Mesenchymal stem cell (in vitro differentiated cells and primary cell): ENCODE measurements around the gene RCOR1.

Experiments used
- DNase-seq: peaks from one replicate; pipeline ENCODE4 v3.0.0-alpha.2; 2013
- H2AFZ ChIP-seq: one replicate; pipeline ENCODE4 v1.6.1; 2013; ENCODE audit warnings: low read depth, mild to moderate bottlenecking, control low read depth, inconsistent platforms, low read length, moderate library complexity
- H2AK5ac ChIP-seq: 2 replicates; pipeline ENCODE4 v1.6.1; 2013; ENCODE audit warnings: low read length, moderate library complexity, mild to moderate bottlenecking, inconsistent platforms; ENCODE audit not compliant: severe bottlenecking
- H2BK120ac ChIP-seq: one replicate; pipeline ENCODE4 v1.6.1; 2013; ENCODE audit warnings: low read depth, mild to moderate bottlenecking, inconsistent platforms, low read length, moderate library complexity
- H2BK12ac ChIP-seq, 2 experiments: one replicate each; pipeline ENCODE4 v1.6.1; 2013; ENCODE audit warnings: inconsistent platforms in 2 of 2, low read length in 2 of 2, mild to moderate bottlenecking in 2 of 2, moderate library complexity in 2 of 2, control low read depth in 1 of 2
- H2BK15ac ChIP-seq: one replicate; pipeline ENCODE4 v1.6.1; 2013; ENCODE audit warnings: mild to moderate bottlenecking, low read depth, inconsistent platforms; ENCODE audit not compliant: poor library complexity, severe bottlenecking
- H2BK5ac ChIP-seq: 2 replicates; pipeline ENCODE4 v1.6.1; 2013; ENCODE audit warnings: low read depth, mild to moderate bottlenecking, low read length, control low read depth, inconsistent platforms; ENCODE audit not compliant: poor library complexity, severe bottlenecking
- H3K14ac ChIP-seq, 2 experiments: one replicate each; pipeline ENCODE4 v1.6.1; 2013; ENCODE audit warnings: inconsistent platforms in 2 of 2, low read length in 2 of 2, control low read depth in 1 of 2, mild to moderate bottlenecking in 1 of 2, moderate library complexity in 1 of 2
- H3K18ac ChIP-seq, 2 experiments: one replicate each; pipeline ENCODE4 v1.6.1; 2013; ENCODE audit warnings: inconsistent platforms in 2 of 2, low read length in 2 of 2, control low read depth in 1 of 2, low read depth in 1 of 2, mild to moderate bottlenecking in 1 of 2
- H3K23ac ChIP-seq, 2 experiments: one replicate each; pipeline ENCODE4 v1.6.1; 2013; ENCODE audit warnings: inconsistent platforms in 2 of 2, low read length in 2 of 2, mild to moderate bottlenecking in 2 of 2, moderate library complexity in 2 of 2, control low read depth in 1 of 2
- H3K27ac ChIP-seq: 2 replicates; pipeline ENCODE4 v1.5.1; 2013; ENCODE audit warnings: mild to moderate bottlenecking, moderate library complexity, low read length, control low read depth, inconsistent platforms; ENCODE audit not compliant: poor library complexity, severe bottlenecking
- H3K27me3 ChIP-seq, 2 experiments: 2 replicates each; pipeline versions ENCODE4 v1.6.1 to v1.7.0; 2013; ENCODE audit warnings: low read length in 2 of 2, mild to moderate bottlenecking in 2 of 2, moderate library complexity in 2 of 2, control low read depth in 1 of 2, inconsistent platforms in 1 of 2; ENCODE audit not compliant: control insufficient read depth in 1 of 2, insufficient read depth in 1 of 2
- H3K36me3 ChIP-seq, 2 experiments: 2 replicates each; pipeline versions ENCODE4 v1.6.1 to v1.7.0; 2013; ENCODE audit warnings: low read length in 2 of 2, control low read depth in 1 of 2, inconsistent platforms in 1 of 2, low read depth in 1 of 2, mild to moderate bottlenecking in 1 of 2; ENCODE audit not compliant: insufficient read depth in 2 of 2, control insufficient read depth in 1 of 2
- H3K4ac ChIP-seq, 2 experiments: one replicate each; pipeline ENCODE4 v1.6.1; 2013; ENCODE audit warnings: inconsistent platforms in 2 of 2, low read length in 2 of 2, mild to moderate bottlenecking in 2 of 2, moderate library complexity in 2 of 2, control low read depth in 1 of 2, low read depth in 1 of 2
- H3K4me1 ChIP-seq: 2 replicates; pipeline ENCODE4 v1.6.1; 2013; ENCODE audit warnings: low read depth, low read length, control low read depth; ENCODE audit not compliant: control insufficient read depth, insufficient read depth
- H3K4me2 ChIP-seq: 2 replicates; pipeline ENCODE4 v1.6.1; 2013; ENCODE audit warnings: low read length, mild to moderate bottlenecking, inconsistent platforms; ENCODE audit not compliant: poor library complexity, severe bottlenecking
- H3K4me3 ChIP-seq, 2 experiments: 2 replicates each; pipeline versions ENCODE4 v1.5.1 to v1.7.0; 2013; ENCODE audit warnings: low read length in 2 of 2, mild to moderate bottlenecking in 2 of 2, control low read depth in 1 of 2, low read depth in 1 of 2; ENCODE audit not compliant: insufficient read depth in 1 of 2
- H3K79me1 ChIP-seq: replicated peaks from 2 replicates; pipeline ENCODE4 v1.6.1; 2013; ENCODE audit warnings: mild to moderate bottlenecking, control low read depth, low read length, inconsistent platforms; ENCODE audit not compliant: poor library complexity, severe bottlenecking
- H3K9ac ChIP-seq: 2 replicates; pipeline ENCODE4 v1.7.0; 2013; ENCODE audit warnings: mild to moderate bottlenecking, low read length, moderate library complexity
- H3K9me3 ChIP-seq: 2 replicates; pipeline ENCODE4 v1.7.0; 2013; ENCODE audit warnings: mild to moderate bottlenecking, low read length; ENCODE audit not compliant: control insufficient read depth
- H4K8ac ChIP-seq: one replicate; pipeline ENCODE4 v1.6.1; 2013; ENCODE audit warnings: inconsistent platforms, mild to moderate bottlenecking, low read length, moderate library complexity
- H4K91ac ChIP-seq: one replicate; pipeline ENCODE4 v1.6.1; 2013; ENCODE audit warnings: mild to moderate bottlenecking, low read length, inconsistent platforms
- WGBS: methylation state at CpG from one replicate; pipeline ENCODE4 v1.1.7; 2013; ENCODE audit warnings: mixed read lengths; 5-methylcytosine and 5-hydroxymethylcytosine counted together

Gene RCOR1

DNA sequence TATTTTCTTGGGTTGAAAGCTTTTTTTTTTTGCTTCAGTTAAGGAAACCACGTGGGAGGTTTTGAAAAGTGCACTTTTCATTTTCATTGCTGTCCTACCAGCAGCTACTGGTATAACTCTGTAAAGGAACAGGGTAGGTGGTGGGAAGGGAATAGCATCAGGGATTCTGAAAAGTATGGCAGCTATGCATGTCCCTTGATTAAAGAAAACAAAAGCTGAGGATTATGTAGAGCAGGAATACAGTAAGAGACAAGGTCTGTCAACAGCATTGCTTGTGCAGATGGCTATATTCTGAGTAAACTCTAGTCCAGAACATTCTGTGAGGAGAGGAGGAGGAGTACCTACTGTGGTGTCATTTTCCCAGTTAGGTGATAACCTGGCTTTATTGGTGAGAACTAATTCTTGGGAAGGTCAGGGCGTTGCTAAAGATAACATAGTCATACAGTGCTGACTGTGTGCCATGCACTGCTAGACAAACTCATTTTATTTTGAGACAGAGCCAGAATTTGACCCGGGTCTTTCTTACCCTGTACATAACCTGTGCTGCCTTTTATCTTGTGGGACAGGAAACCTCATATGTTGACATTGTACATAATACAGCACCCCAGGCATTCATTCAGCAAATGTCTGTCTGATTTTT is 104.5 kb downstream of the RCOR1 start:
- DNase-seq: no peak
- peaks cover 2% of the 10 kb centered on the region for H3K4me1 ChIP-seq
- no peak overlapping the region for H2BK5ac ChIP-seq
- no peak overlapping the region for H4K91ac ChIP-seq
- peaks cover 3 to 4% of the 10 kb centered on the region in 2 experiments for H3K36me3 ChIP-seq
- no peak overlapping the region for H2BK12ac ChIP-seq
- no peak overlapping the region for H3K23ac ChIP-seq
- no peak overlapping the region for H3K14ac ChIP-seq
- H3K27ac ChIP-seq: no peak overlapping the region
- peaks cover 17% of the 10 kb centered on the region for H3K79me1 ChIP-seq
- H2AFZ ChIP-seq: no peak overlapping the region
- H2BK15ac ChIP-seq: no peak overlapping the region
- H3K18ac ChIP-seq: no peak overlapping the region
- no peak overlapping the region for H4K8ac ChIP-seq
- H3K4me2 ChIP-seq: no peak overlapping the region
- H3K9ac ChIP-seq: no peak overlapping the region
- no peaks in the 10 kb centered on the region for H3K9me3 ChIP-seq
- no peak overlapping the region for H3K4me3 ChIP-seq
- 82% methylated on average over 3 of the region's 3 CpGs for WGBS
- no peak overlapping the region for H3K4ac ChIP-seq
- H2AK5ac ChIP-seq: no peak overlapping the region
- no peaks in the 10 kb centered on the region for H3K27me3 ChIP-seq
- H2BK120ac ChIP-seq: no peak overlapping the region

DNA sequence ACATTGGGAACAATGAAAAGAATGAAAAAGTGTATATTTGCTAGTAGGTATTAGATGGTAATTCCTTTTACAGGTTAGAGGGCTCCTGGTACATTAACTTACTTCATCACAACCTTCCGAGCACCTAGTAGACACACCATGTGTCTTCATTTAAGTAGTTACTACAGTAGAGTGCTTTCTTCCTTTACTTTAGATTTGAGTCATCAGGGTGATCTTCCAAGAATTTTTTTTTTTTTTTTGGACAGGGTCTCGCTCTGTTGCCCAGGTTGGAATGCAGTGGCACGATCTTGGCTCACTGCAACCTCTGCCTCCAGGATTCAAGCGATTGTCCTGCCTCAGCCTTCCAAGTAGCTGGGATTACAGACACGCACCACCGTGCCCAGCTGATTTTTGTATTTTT is 105.1 kb downstream of the RCOR1 start:
- Histone ChIP-seq H3K36me3 (peaks cover 3 to 5% of the 10 kb centered on the region in 2 experiments), H2BK120ac (no peak overlapping the region), H3K14ac (no peak overlapping the region), H3K4ac (no peak overlapping the region), H2BK15ac (no peak overlapping the region), H3K4me1 (peaks cover 2% of the 10 kb centered on the region), H3K27me3 (no peaks in the 10 kb centered on the region), H4K8ac (no peak overlapping the region), H2AK5ac (no peak overlapping the region), H3K23ac (no peak overlapping the region), H2AFZ (no peak overlapping the region), H3K79me1 (peaks cover 17% of the 10 kb centered on the region), H3K4me3 (no peak overlapping the region), H2BK5ac (no peak overlapping the region), H3K9ac (no peak overlapping the region), H3K9me3 (peaks cover under 1% of the 10 kb centered on the region), H2BK12ac (no peak overlapping the region), H3K18ac (no peak overlapping the region), H4K91ac (no peak overlapping the region), H3K4me2 (no peak overlapping the region), H3K27ac (no peak overlapping the region)
- 97% methylated on average over 5 of the region's 6 CpGs for WGBS
- DNase-seq: no peak

DNA sequence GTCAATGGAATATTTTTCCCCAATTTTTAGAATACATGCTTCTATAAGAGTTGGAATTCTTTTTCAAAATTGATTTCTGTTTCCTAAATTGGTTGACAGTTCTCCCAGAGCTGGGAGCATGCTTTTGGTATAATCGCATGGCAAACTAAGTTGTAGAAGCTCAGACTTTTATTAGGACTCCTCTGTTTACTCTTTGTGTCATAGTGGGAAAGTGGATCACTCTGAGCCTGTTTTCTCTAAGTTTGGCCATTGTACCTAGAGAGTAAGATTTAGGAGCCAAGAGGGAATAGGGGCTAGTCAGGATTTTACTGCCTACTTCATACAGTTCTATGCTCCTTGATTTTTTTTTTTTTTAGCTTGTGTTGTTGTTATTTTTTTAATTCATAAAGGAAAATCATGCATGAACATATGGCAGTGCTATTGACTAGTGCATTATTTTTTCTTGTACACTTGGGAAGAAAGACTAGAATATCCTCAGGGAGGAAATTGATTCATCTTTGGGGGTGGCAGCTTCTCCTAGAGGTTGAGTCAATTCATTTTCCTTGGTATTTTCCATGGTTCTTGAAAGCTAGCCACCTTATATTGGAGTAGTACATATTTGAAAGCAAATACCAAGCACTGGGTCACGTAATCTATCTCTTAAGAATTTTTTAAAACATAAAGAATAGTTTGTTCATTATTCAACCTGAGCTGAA is 107.1 kb downstream of the RCOR1 start:
- Histone ChIP-seq H4K91ac (no peak overlapping the region), H2AFZ (no peak overlapping the region), H3K27ac (no peak overlapping the region), H3K4ac (no peak overlapping the region), H2BK15ac (no peak overlapping the region), H3K14ac (no peak overlapping the region), H2BK12ac (no peak overlapping the region), H3K4me2 (no peak overlapping the region), H3K79me1 (peaks cover 21% of the 10 kb centered on the region), H3K18ac (no peak overlapping the region), H2AK5ac (no peak overlapping the region), H2BK120ac (no peak overlapping the region), H3K9ac (no peak overlapping the region), H3K4me1 (peaks cover 2% of the 10 kb centered on the region), H3K4me3 (no peak overlapping the region), H4K8ac (no peak overlapping the region), H3K9me3 (peaks cover 10% of the 10 kb centered on the region), H2BK5ac (no peak overlapping the region), H3K23ac (no peak overlapping the region), H3K36me3 (peaks cover 10 to 21% of the 10 kb centered on the region in 2 experiments), H3K27me3 (no peaks in the 10 kb centered on the region)
- WGBS: 85% methylated on average over 1 of the region's 2 CpGs
- no peak for DNase-seq

DNA sequence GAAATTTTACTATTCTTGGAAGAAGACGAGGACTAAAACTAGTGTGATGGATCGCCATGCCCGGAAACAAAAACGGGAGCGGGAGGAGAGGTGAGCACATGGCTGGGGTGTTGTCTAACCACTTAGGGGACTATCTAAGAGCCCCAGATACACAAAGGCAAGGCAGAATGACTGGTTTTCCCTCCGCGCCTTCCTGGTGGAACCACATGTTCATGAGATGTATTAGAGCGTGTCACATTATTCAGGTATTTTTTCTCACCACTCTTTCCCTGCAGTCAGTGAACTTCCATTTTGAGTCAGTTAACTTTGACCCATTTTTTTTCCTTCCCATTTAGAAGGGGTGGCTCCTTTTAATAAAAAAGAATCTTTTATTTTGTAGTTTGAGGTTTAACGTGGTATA is 116.0 kb downstream of the RCOR1 start:
- Histone ChIP-seq H2AK5ac (no peak overlapping the region), H3K27ac (no peak overlapping the region), H3K36me3 (peaks cover 17 to 44% of the 10 kb centered on the region in 2 experiments), H3K4me2 (no peak overlapping the region), H3K27me3 (no peaks in the 10 kb centered on the region), H4K8ac (no peak overlapping the region), H3K4me1 (no peaks in the 10 kb centered on the region), H3K79me1 (peaks cover 19% of the 10 kb centered on the region), H2BK5ac (no peak overlapping the region), H3K23ac (no peak overlapping the region), H2BK120ac (no peak overlapping the region), H3K9ac (no peak overlapping the region), H2BK12ac (no peak overlapping the region), H3K9me3 (peaks cover 4% of the 10 kb centered on the region), H3K4me3 (no peak overlapping the region), H4K91ac (no peak overlapping the region), H2BK15ac (no peak overlapping the region), H3K18ac (no peak overlapping the region), H3K4ac (no peak overlapping the region), H3K14ac (no peak overlapping the region), H2AFZ (no peak overlapping the region)
- 95% methylated on average over 9 of the region's 9 CpGs for WGBS
- DNase-seq: no peak
